Measurements from ENCODE around the gene CSNK2B. TPM values are rescaled to one million over a fixed set of nuclear protein-coding genes. Genes with fewer than 3 reads are reported as not detected.

CSNK2B gene
- total and polyA plus RNA-seq, 9 of the 15 experiments (the other 6 are each of a cell fraction or from before 2014, with no cell fraction given), result 120 to 1,126 (median 529) TPM

- peak; percentile 71 for TF ChIP-seq ZNF589 (CRISPR knock-in tag; IDR thresholded peaks at IDR 0.05; ENCODE audit: low read depth)
- no peak for TF ChIP-seq HNRNPK (IDR thresholded peaks at IDR 0.05; ENCODE audit: low read depth, low read length, poor library complexity, severe bottlenecking)
- TF ChIP-seq CBFB (CRISPR knock-in tag; IDR thresholded peaks at IDR 0.05), result peak; percentile 70; the same call in 1 of the 2 replicates
- TF ChIP-seq POLR2B (IDR thresholded peaks at IDR 0.05; ENCODE audit: low read depth, partially characterized antibody), result peak; percentile 97
- no peak for TF ChIP-seq HDAC3 (IDR thresholded peaks at IDR 0.05; ENCODE audit: borderline replicate concordance, partially characterized antibody)
- TF ChIP-seq SOX6 (IDR thresholded peaks at IDR 0.05), result 0 out of 2 replicates have a peak, but pooled peaks have one; percentile 67
- TF ChIP-seq TOE1 (IDR thresholded peaks at IDR 0.05; ENCODE audit: borderline replicate concordance), result no peak
- TF ChIP-seq TOE1 (CRISPR knock-in tag; IDR thresholded peaks at IDR 0.05; ENCODE audit: borderline replicate concordance, low read depth), result peak; percentile 93; the same call in 1 of the 2 replicates
- no peak for TF ChIP-seq KAT2B (IDR thresholded peaks at IDR 0.05; ENCODE audit: low read depth, low read length)
- 0 out of 2 replicates have a peak, but pooled peaks have one; percentile 71 for TF ChIP-seq MBD1 (CRISPR knock-in tag; IDR thresholded peaks at IDR 0.05)
- TF ChIP-seq MBD2 (IDR thresholded peaks at IDR 0.05; ENCODE audit: borderline replicate concordance, low read depth), result no peak
- TF ChIP-seq SMAD3 (CRISPR knock-in tag; conservative IDR thresholded peaks at IDR 0.05), result peak; percentile 66; the same call in 1 of the 2 replicates
- TF ChIP-seq CREB3L1 (IDR thresholded peaks at IDR 0.05; ENCODE audit: borderline replicate concordance, low read depth), result peak; percentile 90; the same call in 1 of the 2 replicates
- no peak for TF ChIP-seq ARHGAP35 (IDR thresholded peaks at IDR 0.05; ENCODE audit: partially characterized antibody)
- TF ChIP-seq FUS (optimal IDR thresholded peaks at IDR 0.05; ENCODE audit: low read depth, low read length), result no peak
- TF ChIP-seq, protein P1, sequence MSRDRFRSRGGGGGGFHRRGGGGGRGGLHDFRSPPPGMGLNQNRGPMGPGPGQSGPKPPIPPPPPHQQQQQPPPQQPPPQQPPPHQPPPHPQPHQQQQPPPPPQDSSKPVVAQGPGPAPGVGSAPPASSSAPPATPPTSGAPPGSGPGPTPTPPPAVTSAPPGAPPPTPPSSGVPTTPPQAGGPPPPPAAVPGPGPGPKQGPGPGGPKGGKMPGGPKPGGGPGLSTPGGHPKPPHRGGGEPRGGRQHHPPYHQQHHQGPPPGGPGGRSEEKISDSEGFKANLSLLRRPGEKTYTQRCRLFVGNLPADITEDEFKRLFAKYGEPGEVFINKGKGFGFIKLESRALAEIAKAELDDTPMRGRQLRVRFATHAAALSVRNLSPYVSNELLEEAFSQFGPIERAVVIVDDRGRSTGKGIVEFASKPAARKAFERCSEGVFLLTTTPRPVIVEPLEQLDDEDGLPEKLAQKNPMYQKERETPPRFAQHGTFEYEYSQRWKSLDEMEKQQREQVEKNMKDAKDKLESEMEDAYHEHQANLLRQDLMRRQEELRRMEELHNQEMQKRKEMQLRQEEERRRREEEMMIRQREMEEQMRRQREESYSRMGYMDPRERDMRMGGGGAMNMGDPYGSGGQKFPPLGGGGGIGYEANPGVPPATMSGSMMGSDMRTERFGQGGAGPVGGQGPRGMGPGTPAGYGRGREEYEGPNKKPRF (IDR thresholded peaks at IDR 0.05; ENCODE audit: low read depth, low read length), result no peak
- 0 out of 2 replicates have a peak, but pooled peaks have one; percentile 57 for TF ChIP-seq ZNF561 (CRISPR knock-in tag; conservative IDR thresholded peaks at IDR 0.05)
- TF ChIP-seq ZBTB49 (CRISPR knock-in tag; IDR thresholded peaks at IDR 0.05; ENCODE audit: borderline replicate concordance), result no peak
- TF ChIP-seq HSF4 (CRISPR knock-in tag; IDR thresholded peaks at IDR 0.05; ENCODE audit: borderline replicate concordance), result no peak
Observed at GRCh38 chr6:31652925-31653724, 12.8 kb upstream of the CSNK2B start (continued).
